Hepatocyte (in vitro differentiated cells): ENCODE measurements around the gene B3GALT2.

Experiments used
- CTCF ChIP-seq: fragments of 200-600 bp; sonication (generic); IDR thresholded peaks from 2 replicates; pipeline ENCODE4 v1.5.1; 2016; ENCODE audit warnings: antibody characterized with exemption, mild to moderate bottlenecking; ENCODE audit not compliant: poor library complexity
- EZH2 ChIP-seq: fragments of 200-600 bp; sonication (generic); IDR thresholded peaks from 2 replicates; pipeline ENCODE4 v1.6.1; 2016; ENCODE audit warnings: antibody characterized with exemption, mild to moderate bottlenecking, borderline replicate concordance
- EZH2phosphoT487 ChIP-seq: fragments of 200-600 bp; sonication (generic); IDR thresholded peaks from one replicate; pipeline ENCODE4 v1.6.1; 2018; ENCODE audit warnings: antibody characterized with exemption, mild to moderate bottlenecking, low read depth, moderate library complexity; ENCODE audit not compliant: unreplicated experiment, severe bottlenecking

- TF ChIP-seq CTCF = no peak
- no peak for TF ChIP-seq EZH2
- no peak for TF ChIP-seq EZH2phosphoT487
Observed at GRCh38 chr1:193140254-193140653, 46.2 kb downstream of the B3GALT2 start.
